ENCODE results near the gene TMIGD2. TPM values are rescaled to one million over a fixed set of nuclear protein-coding genes. Genes with fewer than 3 reads are reported as not detected.

Gene TMIGD2, protein sequence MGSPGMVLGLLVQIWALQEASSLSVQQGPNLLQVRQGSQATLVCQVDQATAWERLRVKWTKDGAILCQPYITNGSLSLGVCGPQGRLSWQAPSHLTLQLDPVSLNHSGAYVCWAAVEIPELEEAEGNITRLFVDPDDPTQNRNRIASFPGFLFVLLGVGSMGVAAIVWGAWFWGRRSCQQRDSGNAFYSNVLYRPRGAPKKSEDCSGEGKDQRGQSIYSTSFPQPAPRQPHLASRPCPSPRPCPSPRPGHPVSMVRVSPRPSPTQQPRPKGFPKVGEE
- total RNA-seq = 0.31 TPM

DNA sequence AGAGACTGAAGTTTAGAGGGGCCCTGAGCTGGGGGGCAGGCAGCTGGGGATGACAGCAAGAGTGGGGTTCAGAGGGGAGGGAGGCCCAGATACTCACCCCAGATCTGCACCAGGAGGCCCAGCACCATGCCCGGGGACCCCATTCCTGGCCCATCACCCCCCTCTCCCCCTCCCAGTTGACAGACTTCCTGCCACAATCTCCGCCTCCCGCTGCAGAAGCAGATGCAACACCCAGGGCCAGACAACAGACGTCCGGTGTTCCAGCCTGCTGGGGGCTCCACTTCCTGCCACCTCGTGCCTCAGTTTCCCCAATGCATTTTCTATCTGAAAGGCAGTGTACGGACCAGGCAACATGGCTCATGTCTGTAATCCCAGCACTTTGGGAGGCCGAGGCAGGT is at the start of gene TMIGD2:
TMIGD2 (minus strand) TSS at position 147 of the 398 bp plus-strand sequence; CDS start at position 143, 4 bp downstream.

DNA sequence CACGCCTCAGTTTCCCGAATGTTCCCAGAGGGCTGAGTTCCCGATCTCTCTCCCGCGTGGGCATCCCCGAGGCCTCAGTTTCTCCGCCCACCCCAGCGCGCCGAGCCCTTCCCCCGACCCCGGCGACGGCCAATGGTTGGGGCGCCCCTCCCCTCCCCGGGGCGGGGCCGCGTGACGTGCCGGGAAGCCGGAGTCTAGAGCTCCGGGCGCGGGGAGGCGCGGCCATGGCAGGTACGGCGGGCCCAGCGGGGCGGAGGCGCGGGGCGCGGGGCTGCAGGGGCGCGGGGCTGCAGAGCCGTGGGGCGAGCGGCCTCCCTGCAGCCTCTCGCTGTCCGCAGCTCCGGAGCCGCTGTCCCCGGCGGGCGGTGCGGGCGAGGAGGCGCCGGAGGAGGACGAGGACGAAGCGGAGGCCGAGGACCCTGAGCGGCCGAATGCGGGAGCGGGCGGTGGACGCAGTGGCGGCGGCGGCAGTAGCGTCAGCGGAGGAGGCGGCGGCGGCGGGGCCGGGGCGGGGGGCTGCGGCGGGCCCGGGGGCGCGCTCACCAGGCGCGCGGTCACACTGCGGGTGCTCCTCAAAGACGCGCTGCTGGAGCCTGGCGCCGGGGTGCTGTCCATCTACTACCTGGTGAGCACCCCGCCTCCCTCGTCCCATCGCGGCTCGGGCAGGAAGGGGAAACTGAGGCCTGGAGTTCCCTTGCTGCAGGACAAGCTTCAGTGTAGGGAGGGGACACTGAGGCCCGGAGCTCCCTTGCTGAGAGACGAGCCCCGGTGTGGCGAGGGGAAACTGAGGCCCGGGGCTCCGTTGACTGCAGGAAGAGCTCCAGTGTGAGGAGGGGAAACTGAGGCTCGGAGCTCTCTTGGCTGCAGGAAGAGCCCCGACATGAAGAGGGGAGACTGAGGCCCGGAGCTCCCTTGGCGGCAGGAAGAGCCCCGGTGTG is 41.5 kb upstream of the TMIGD2 start, which contains the start of gene MPND:
MPND (plus strand) TSS at position 193 of the 938 bp plus-strand sequence; CDS start at position 225, 32 bp downstream.

DNA sequence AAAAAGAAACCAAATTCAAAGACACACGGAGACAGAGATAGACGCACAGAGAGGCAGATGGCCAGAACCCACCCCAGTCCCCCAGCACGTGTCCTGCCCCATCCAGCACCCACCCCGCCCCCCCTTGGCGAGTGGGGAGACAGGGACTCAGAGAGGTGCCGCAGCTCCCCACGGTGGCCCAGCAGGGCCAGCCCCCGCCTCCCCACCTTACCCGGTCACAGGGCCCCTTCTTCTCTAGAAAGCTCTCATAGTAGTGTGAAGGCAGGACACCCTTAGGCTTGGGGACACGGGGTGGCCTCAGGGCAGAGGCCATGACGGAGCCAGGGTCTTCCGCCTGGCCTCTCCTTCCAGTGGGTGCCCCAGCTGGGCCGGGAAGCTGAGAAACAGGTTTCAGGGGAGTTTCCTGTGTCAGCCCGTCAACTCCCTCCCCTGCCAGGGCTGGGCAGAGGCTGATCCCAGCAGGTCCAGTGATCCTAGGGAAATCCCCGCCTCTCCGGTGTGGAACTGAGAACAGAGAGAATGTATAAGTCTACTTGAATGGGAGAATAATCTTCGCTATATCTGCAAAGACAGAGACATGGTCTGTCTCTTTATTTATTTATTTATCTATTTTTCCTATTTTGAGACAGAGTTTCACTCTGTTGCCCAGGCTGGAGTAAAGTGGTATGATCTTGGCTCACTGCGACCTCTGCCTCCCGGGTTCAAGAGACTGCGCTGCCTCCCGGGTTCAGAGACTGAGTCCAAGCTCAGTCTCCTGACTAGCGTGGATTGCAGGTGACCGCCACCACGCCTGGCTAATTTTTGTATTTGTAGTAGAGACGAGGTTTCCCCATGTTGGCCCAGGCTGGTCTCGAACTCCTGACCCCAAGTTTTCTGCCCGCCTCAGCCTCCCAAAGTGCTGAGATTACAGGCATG is 36.5 kb upstream of the TMIGD2 start, which contains the start of gene STAP2:
STAP2 (minus strand) TSS at position 387 of the 915 bp plus-strand sequence; CDS start at position 313, 74 bp downstream.

DNA sequence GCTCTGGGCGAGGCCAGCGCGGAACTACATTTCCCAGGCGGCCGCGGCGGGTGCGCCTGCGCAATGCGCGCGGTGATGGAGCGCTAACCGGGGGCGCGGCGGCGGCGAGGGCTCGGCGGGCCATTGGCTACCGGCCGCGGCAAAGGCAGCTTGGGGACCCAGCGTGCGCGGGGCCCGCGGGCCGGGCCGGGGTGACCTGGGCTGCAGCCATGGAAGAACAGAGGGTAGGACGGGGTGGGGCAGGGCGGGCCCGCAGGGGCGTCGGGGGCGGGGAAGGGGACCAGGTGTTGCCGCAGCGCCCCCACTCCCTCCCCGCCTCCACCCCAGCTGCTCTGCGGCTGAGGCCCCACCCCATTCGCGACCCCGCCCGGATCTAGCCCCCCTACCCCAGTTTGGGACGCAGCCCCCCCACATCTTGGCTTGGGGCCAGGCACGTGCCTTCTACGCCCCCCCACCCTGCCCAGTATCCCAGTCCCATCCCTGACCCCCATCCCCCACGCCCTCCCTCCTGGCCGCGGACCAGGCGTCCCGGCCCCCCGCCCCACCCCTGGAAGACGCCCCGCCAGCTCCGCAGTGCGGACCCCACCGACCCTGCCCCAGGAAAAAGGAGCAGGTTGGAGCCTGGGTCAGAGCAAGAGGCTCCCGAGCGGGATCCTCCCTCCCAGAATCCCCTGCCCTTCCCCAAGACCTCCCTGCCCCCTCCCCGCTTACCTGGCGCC is 2.5 kb upstream of the TMIGD2 start, which contains the start of gene FSD1:
FSD1 (plus strand) TSS at position 61 of the 719 bp plus-strand sequence; CDS start at position 210, 149 bp downstream.

DNA sequence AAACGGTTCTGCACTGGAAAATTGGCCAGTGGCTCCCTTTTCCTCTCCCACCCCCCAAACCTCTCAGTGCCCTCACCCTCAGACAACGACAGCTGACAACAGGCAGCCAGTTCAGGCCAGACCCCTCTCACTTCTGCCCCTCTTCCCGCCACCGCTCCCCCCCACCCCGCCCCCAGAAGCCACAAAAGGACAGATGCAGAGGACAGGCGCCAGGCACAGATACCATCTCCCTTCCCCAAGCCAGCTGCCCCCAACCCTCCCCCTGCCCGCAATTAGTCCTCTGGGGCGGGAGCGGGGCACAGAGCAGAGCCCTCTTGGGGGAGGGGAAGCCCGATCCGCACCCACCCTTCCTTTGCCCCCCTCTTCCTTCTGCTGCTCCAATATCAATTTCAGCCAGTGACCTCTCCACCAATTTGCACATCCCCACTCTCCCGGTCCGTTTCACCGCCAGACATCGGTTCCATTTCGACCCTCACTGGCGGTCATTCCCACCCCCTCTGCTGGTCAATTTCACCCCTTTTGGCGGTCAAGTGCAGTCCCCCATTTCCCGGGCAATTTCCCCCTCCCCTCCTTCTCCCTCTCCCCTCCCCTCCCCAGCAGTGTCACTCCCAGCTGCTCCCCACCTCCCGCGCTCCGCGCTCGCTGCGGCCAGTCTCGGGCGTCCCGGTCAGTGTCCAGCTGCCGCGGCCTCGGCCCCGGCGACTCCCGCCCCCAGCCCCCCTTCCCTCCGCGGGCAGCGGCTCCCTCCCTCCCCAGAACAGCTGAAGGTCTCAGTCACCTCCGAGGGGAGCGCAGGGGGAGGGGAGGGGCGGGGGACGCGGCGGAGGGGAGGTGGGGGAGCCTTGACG is 23.5 kb downstream of the TMIGD2 start, which contains the start of gene SHD:
SHD (plus strand) TSS at position 848 of the 848 bp plus-strand sequence. CDS start 798 bp downstream, outside the sequence.

DNA sequence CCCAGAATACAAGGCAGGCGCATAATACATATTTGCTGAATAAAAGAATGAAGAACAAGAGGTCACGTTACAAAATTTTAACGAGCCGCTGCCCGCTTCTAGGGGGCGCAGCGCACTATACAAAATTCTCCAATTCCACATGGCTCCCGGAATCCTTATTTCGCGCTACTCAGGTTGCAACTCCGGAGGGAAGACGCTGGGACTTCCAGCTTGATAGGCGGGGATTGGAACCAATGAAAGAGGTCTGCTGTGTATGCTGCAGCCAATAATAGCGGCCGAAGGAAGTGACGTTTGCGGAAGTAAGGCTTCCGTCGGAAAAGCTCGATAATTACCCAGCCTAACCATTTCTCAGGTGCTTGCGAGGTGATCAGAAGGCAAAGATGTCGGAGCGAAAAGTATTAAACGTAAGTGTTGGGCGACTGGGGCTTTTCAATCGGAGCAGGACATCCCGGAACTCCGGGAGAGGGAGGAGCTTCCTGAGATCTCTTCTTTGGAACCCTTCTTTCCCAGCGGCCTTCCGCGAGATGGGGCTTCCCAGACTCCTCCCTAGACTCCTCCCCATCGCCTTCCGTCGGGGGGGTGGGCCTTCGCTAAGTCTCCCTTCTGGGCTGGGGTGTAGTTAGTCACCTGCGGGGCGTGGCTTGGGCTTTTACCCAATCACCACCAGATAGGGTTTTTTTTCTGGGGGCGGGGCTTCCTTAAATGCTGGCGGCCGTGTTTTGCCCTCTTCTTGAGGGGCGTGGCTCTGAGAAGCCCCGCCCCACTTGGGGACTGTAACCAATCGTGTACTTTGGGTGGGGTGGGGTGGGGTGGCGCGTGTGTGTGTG is 55.2 kb downstream of the TMIGD2 start, which contains the start of gene YJU2:
YJU2 (plus strand) TSS at position 314 of the 827 bp plus-strand sequence; CDS start at position 381, 67 bp downstream.

Other genes starting within 250 kb of the TMIGD2 start
- 3.4 TPM for gene ZBTB7A, start 235.5 kb downstream of the TMIGD2 start, total RNA-seq
- 65.1 TPM for gene MAP2K2, start 178.3 kb downstream of the TMIGD2 start, total RNA-seq
- not detected for gene CREB3L3, start 148.8 kb downstream of the TMIGD2 start, total RNA-seq
- gene SIRT6, start 119.8 kb downstream of the TMIGD2 start, total RNA-seq = 13.1 TPM
- 14.7 TPM for gene ANKRD24, start 119.7 kb downstream of the TMIGD2 start, total RNA-seq
- not detected for gene EBI3, start 72.9 kb downstream of the TMIGD2 start, total RNA-seq
- 19.1 TPM for gene YJU2, start 55.3 kb downstream of the TMIGD2 start, total RNA-seq
- gene SHD, start 23.1 kb downstream of the TMIGD2 start, total RNA-seq = 2.5 TPM
- 53.2 TPM for gene FSD1, start 2.2 kb upstream of the TMIGD2 start, total RNA-seq
- gene STAP2, start 36.4 kb upstream of the TMIGD2 start, total RNA-seq = 1.3 TPM
- 16.6 TPM for gene MPND, start 41.2 kb upstream of the TMIGD2 start, total RNA-seq
- 22.8 TPM for gene SH3GL1, start 98.2 kb upstream of the TMIGD2 start, total RNA-seq
- 8.5 TPM for gene CHAF1A, start 100.3 kb upstream of the TMIGD2 start, total RNA-seq
- gene UBXN6, start 155.4 kb upstream of the TMIGD2 start, total RNA-seq = 52.6 TPM
- 44.1 TPM for gene HDGFL2, start 169.9 kb upstream of the TMIGD2 start, total RNA-seq
- 0.63 TPM for gene PLIN4, start 216.1 kb upstream of the TMIGD2 start, total RNA-seq
- gene PLIN5, start 232.8 kb upstream of the TMIGD2 start, total RNA-seq = 3.8 TPM
- 0.63 TPM for gene LRG1, start 237.6 kb upstream of the TMIGD2 start, total RNA-seq

Measured in parietal lobe (tissue), 1 donor.